Adrenal gland (tissue), 5 donors: Measurements from ENCODE around the gene STYXL2.

Experiments used
- POLR2A ChIP-seq, 2 donors: fragments of 450-650 bp; IDR thresholded peaks; one replicate each; pipeline ENCODE4 v1.6.1; 2017; ENCODE audit warnings: antibody characterized with exemption in 2 of 2, mild to moderate bottlenecking in 2 of 2, moderate library complexity in 1 of 2
- TF ChIP-seq, protein P1 (sequence below), 6 experiments: fragments of 450-650 bp in 4 of 6; fragments of 200-600 bp in 2 of 6; sonication (generic) in 1 of 6; IDR thresholded peaks; 1 replicate in 5 of 6; 2 replicates in 1 of 6; pipeline versions ENCODE4 v1.5.1 to v1.8.0; 2016 to 2021; ENCODE audit warnings: antibody characterized with exemption in 6 of 6, mild to moderate bottlenecking in 2 of 6, moderate library complexity in 1 of 6
- donor health status: DM: no; HTN: no; CAD: no.

- TF ChIP-seq POLR2A (IDR thresholded peaks at IDR 0.05) = no peak
- TF ChIP-seq, protein P1, sequence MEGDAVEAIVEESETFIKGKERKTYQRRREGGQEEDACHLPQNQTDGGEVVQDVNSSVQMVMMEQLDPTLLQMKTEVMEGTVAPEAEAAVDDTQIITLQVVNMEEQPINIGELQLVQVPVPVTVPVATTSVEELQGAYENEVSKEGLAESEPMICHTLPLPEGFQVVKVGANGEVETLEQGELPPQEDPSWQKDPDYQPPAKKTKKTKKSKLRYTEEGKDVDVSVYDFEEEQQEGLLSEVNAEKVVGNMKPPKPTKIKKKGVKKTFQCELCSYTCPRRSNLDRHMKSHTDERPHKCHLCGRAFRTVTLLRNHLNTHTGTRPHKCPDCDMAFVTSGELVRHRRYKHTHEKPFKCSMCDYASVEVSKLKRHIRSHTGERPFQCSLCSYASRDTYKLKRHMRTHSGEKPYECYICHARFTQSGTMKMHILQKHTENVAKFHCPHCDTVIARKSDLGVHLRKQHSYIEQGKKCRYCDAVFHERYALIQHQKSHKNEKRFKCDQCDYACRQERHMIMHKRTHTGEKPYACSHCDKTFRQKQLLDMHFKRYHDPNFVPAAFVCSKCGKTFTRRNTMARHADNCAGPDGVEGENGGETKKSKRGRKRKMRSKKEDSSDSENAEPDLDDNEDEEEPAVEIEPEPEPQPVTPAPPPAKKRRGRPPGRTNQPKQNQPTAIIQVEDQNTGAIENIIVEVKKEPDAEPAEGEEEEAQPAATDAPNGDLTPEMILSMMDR (IDR thresholded peaks at IDR 0.05) = no peak
Observed at GRCh38 chr1:167122568-167122967, 28.7 kb downstream of the STYXL2 start.
